ENCODE data around the gene RFTN1. TPM values are rescaled to one million over a fixed set of nuclear protein-coding genes. Genes with fewer than 3 reads are reported as not detected.

Gene RFTN1
- total RNA-seq, 1 experiment from 2014 or later, result 2.2 TPM

GRCh38 chr3:16350597-16351318 is 162.7 kb downstream of the RFTN1 start:
- Mint-ChIP-seq H3K4me3 (no peak overlapping the region), H3K27me3 (ENCODE audit: low read depth) (no peaks in the 10 kb centered on the region), H3K9me3 (no peaks in the 10 kb centered on the region; a peak in 1 of 5 replicates), H3K4me1 (peaks cover 25 to 32% of the 10 kb centered on the region in 2 experiments), H3K27ac (no peak overlapping the region; a peak in 2 of 7 replicates), H3K36me3 (ENCODE audit: insufficient read depth in 1 of 3, low read depth in 3 of 3) (peaks cover 9 to 11% (median 11%) of the 10 kb centered on the region in 3 experiments; a peak in 6 of 7 replicates)
- H3K4ac ChIP-seq (ENCODE audit: low read depth, low read length), result no peak overlapping the region
- H4K20me1 ChIP-seq (ENCODE audit: control insufficient read depth, insufficient read depth, insufficient read length), result no peaks in the 10 kb centered on the region
- H3K79me1 ChIP-seq (ENCODE audit: insufficient read depth, low read depth, low read length, poor library complexity, severe bottlenecking), result no peaks in the 10 kb centered on the region
- H4K8ac ChIP-seq (replicated peaks; ENCODE audit: insufficient read length, low read depth, low read length), result no peak overlapping the region
- H2AK5ac ChIP-seq (ENCODE audit: insufficient read length, low read length), result no peak overlapping the region
- DNase-seq, result no peak
- H4K5ac ChIP-seq (ENCODE audit: insufficient read length, low read depth, low read length), result no peak overlapping the region
- no peak overlapping the region for H3K27ac ChIP-seq (ENCODE audit: insufficient read length, low read depth, low read length)
- no peak overlapping the region for H3K56ac ChIP-seq (ENCODE audit: insufficient read length, low read depth, low read length)
- H3K4me1 ChIP-seq (ENCODE audit: insufficient read depth, low read length), result peaks cover 6% of the 10 kb centered on the region
- no peak overlapping the region for H3K4me2 ChIP-seq (ENCODE audit: insufficient read depth, insufficient read length, low read length)
- H4K91ac ChIP-seq (ENCODE audit: insufficient read length, low read depth, low read length), result no peak overlapping the region
- TF ChIP-seq CTCF (conservative IDR thresholded peaks at IDR 0.05), result no peak
- H2BK120ac ChIP-seq (ENCODE audit: low read depth, low read length, poor library complexity, severe bottlenecking), result no peak overlapping the region
- no peaks in the 10 kb centered on the region for H3K79me2 ChIP-seq (ENCODE audit: insufficient read depth, low read length)
- H2BK5ac ChIP-seq (ENCODE audit: insufficient read length, low read length), result no peak overlapping the region
- H2BK12ac ChIP-seq (ENCODE audit: insufficient read length, low read depth, low read length), result no peak overlapping the region
- H3K27me3 ChIP-seq (ENCODE audit: insufficient read depth, low read length), result no peaks in the 10 kb centered on the region
- H3K9ac ChIP-seq (ENCODE audit: extremely low read depth, insufficient read length, low read length), result no peak overlapping the region
- H3K14ac ChIP-seq (ENCODE audit: insufficient read depth, low read length), result no peak overlapping the region
- H3K23me2 ChIP-seq (ENCODE audit: insufficient read length, low read depth, low read length, poor library complexity, severe bottlenecking), result no peaks in the 10 kb centered on the region
- H3K18ac ChIP-seq (ENCODE audit: insufficient read length, low read depth, low read length), result no peak overlapping the region
- no CpG with 5 or more reads among the region's 5 CpGs for WGBS (ENCODE audit: extremely low coverage, insufficient read length, low lambda C conversion rate)
- H3T11ph ChIP-seq (ENCODE audit: low read length), result no peak overlapping the region
- no peak overlapping the region for H3K23ac ChIP-seq (ENCODE audit: insufficient read length, low read depth, low read length)
- H3K9me3 ChIP-seq (ENCODE audit: control insufficient read depth, low read depth, low read length), result no peaks in the 10 kb centered on the region
- no peak overlapping the region for H2BK20ac ChIP-seq (ENCODE audit: low read depth, low read length, poor library complexity, severe bottlenecking)
- no peak overlapping the region for H2AFZ ChIP-seq (ENCODE audit: low read length)
- no peak overlapping the region for H2BK15ac ChIP-seq (ENCODE audit: low read depth, low read length)
